Measurements from ENCODE around the gene DNLZ. TPM values are rescaled to one million over a fixed set of nuclear protein-coding genes. Genes with fewer than 3 reads are reported as not detected.

DNLZ gene
- total RNA-seq, 1 donor from 2014 or later, result 11.8 TPM

DNA sequence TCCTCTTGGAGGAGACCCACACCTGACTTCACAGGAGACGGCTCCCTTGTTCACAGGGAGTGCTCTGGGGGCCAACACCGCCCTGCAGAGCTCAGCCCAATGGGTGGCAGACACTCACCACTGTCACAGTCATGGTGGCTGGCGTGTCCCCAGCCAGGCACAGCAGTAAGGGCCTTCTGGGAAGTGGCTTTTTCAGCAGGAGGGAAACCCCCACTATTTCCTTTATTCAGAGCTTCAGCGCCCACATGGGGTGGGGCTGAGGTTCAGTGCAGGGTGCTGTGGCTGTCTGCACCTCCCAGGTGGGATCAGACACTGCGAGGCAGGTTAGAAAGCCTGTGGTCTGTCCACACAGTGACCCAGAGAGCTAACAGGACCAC lies 40.0 kb upstream of the DNLZ start:
- no peaks in the 10 kb centered on the region for H3K27me3 Mint-ChIP-seq (ENCODE audit: low read depth)
- H3K4me1 Mint-ChIP-seq, result peaks cover 13% of the 10 kb centered on the region
- H3K4me3 Mint-ChIP-seq, result no peak overlapping the region
- TF ChIP-seq, protein P1, sequence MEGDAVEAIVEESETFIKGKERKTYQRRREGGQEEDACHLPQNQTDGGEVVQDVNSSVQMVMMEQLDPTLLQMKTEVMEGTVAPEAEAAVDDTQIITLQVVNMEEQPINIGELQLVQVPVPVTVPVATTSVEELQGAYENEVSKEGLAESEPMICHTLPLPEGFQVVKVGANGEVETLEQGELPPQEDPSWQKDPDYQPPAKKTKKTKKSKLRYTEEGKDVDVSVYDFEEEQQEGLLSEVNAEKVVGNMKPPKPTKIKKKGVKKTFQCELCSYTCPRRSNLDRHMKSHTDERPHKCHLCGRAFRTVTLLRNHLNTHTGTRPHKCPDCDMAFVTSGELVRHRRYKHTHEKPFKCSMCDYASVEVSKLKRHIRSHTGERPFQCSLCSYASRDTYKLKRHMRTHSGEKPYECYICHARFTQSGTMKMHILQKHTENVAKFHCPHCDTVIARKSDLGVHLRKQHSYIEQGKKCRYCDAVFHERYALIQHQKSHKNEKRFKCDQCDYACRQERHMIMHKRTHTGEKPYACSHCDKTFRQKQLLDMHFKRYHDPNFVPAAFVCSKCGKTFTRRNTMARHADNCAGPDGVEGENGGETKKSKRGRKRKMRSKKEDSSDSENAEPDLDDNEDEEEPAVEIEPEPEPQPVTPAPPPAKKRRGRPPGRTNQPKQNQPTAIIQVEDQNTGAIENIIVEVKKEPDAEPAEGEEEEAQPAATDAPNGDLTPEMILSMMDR (IDR thresholded peaks at IDR 0.05; ENCODE audit: unreplicated experiment), result no peak
- H3K27ac Mint-ChIP-seq, result no peak overlapping the region
- peaks cover 27% of the 10 kb centered on the region for H3K36me3 Mint-ChIP-seq
- no peak for DNase-seq (ENCODE audit: low spot score in 2 of 2, unreplicated experiment in 2 of 2)
- no peaks in the 10 kb centered on the region for H3K9me3 Mint-ChIP-seq

DNA sequence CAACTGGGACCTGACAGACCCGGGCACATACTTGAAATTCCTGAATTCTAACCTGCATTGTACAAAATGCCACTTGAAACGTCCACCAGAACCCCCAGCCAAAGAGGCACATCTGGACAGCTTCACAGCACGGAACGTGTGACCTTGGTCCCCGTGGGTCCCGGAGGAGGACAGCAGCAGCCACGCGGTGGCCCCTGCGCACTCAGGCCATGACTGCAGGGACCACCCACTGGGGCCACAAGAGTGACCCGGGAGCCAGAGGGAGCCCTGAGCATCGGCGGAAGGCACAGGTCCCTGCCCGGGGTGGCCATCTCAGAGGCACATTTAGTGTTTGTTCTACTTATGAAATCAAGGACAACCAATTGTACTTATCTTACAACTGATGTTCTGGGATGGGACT lies 38.5 kb upstream of the DNLZ start:
- no peaks in the 10 kb centered on the region for H3K9me3 Mint-ChIP-seq
- H3K4me3 Mint-ChIP-seq, result no peak overlapping the region
- DNase-seq (ENCODE audit: low spot score in 2 of 2, unreplicated experiment in 2 of 2), result no peak
- H3K36me3 Mint-ChIP-seq, result peaks cover 21% of the 10 kb centered on the region
- H3K27ac Mint-ChIP-seq, result no peak overlapping the region
- TF ChIP-seq, protein P1 (IDR thresholded peaks at IDR 0.05; ENCODE audit: unreplicated experiment), result no peak
- H3K4me1 Mint-ChIP-seq, result peaks cover 14% of the 10 kb centered on the region
- no peaks in the 10 kb centered on the region for H3K27me3 Mint-ChIP-seq (ENCODE audit: low read depth)

DNA sequence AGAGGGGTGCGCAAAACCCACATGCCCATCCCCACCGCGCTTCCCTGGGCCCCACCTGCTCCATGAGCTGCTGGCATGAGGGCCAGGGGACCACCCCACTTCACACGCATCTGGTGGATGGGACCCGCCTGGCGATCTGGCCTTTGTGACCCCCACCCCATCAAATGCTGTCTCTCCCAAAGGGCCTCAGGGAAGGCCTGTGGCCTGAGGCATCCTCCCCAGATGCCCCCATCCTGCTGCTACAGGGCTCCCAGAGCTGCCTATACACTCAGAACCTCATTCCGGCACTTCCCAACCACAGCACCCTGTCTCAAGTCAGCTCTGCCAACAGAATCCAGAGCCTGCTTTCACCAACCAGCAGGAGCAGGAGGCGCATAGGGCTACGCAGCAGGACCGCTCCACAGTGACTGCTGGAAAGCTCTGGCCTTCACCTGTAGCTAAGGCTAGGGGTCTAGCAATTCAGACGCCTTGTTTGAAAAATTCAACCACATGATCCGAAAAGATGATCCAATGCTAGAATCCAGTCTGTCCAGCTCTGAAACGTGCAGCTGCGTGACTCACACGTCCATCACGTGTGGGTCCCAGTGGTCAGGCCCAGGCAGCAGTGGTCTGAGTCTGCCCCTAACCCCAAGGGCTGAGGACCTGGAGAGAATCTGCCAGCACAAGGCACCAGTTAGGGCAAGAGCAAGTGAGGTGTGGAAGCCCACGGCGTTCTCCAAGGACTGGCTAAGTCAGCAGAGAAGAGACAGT lies 37.8 kb upstream of the DNLZ start:
- Mint-ChIP-seq H3K4me3 (peak overlapping the region; percentile 36), H3K4me1 (peaks cover 14% of the 10 kb centered on the region), H3K27me3 (ENCODE audit: low read depth) (no peaks in the 10 kb centered on the region), H3K9me3 (no peaks in the 10 kb centered on the region), H3K27ac (no peak overlapping the region), H3K36me3 (peaks cover 19% of the 10 kb centered on the region)
- no peak for DNase-seq (ENCODE audit: low spot score in 2 of 2, unreplicated experiment in 2 of 2)
- TF ChIP-seq, protein P1 (IDR thresholded peaks at IDR 0.05; ENCODE audit: unreplicated experiment), result no peak

GRCh38 chr9:136400038-136400834 lies 36.7 kb upstream of the DNLZ start, which contains the start of gene SNAPC4:
Gene SNAPC4 (minus strand): TSS chr9:136400170. CDS start chr9:136398428, 1,742 bp downstream.
- Mint-ChIP-seq H3K4me3 (peak within 1 kb of the TSS; percentile 86), H3K4me1 (peaks cover 14% of the 10 kb centered on the region), H3K27me3 (ENCODE audit: low read depth) (no peaks in the 10 kb centered on the region), H3K9me3 (no peaks in the 10 kb centered on the region), H3K27ac (peak within 1 kb of the TSS; percentile 89), H3K36me3 (peaks cover 13% of the 10 kb centered on the region)
- peak; percentile 81 to 92 for DNase-seq (ENCODE audit: low spot score in 2 of 2, unreplicated experiment in 2 of 2)
- TF ChIP-seq, protein P1 (IDR thresholded peaks at IDR 0.05; ENCODE audit: unreplicated experiment), result peak; percentile 81

- H3K36me3 Mint-ChIP-seq, result peaks cover 7% of the 10 kb centered on the region
- peak overlapping the region; percentile 89 for H3K27ac Mint-ChIP-seq
- TF ChIP-seq, protein P1 (IDR thresholded peaks at IDR 0.05; ENCODE audit: unreplicated experiment), result no peak
- peak overlapping the region; percentile 86 for H3K4me3 Mint-ChIP-seq
- peak; percentile 20 to 62 for DNase-seq (ENCODE audit: low spot score in 2 of 2, unreplicated experiment in 2 of 2)
- H3K9me3 Mint-ChIP-seq, result no peaks in the 10 kb centered on the region
- no peaks in the 10 kb centered on the region for H3K27me3 Mint-ChIP-seq (ENCODE audit: low read depth)
- H3K4me1 Mint-ChIP-seq, result peaks cover 14% of the 10 kb centered on the region
Measured at GRCh38 chr9:136399176-136400037, 35.9 kb upstream of the DNLZ start.
